ENCODE results near the gene RER1. TPM values are rescaled to one million over a fixed set of nuclear protein-coding genes. Genes with fewer than 3 reads are reported as not detected.

RER1 gene
- total RNA-seq, 3 donors from 2014 or later = 58.3 to 75.1 (median 70.4) TPM

GRCh38 chr1:2427051-2427450, 35.4 kb downstream of the RER1 start:
- no peak overlapping the region for H3K27ac ChIP-seq
- H3K27me3 ChIP-seq = peaks cover 0 to 26% of the 10 kb centered on the region in 2 donors
- H3K36me3 ChIP-seq = no peaks in the 10 kb centered on the region
- intact Hi-C loops (cut with DNase I; ENCODE audit: low total_unique reads) = no loop called here
- no peak for DNase-seq (ENCODE audit: low spot score in 2 of 2)
- no peaks in the 10 kb centered on the region for H3K4me1 ChIP-seq
- no peak overlapping the region for H3K4me3 ChIP-seq
- peaks cover 0 to 18% of the 10 kb centered on the region in 2 donors for H3K9me3 ChIP-seq
- TF ChIP-seq POLR2A (IDR thresholded peaks at IDR 0.05) = no peak
- TF ChIP-seq CTCF (IDR thresholded peaks at IDR 0.05) = no peak
- no peak for TF ChIP-seq POLR2AphosphoS5 (IDR thresholded peaks at IDR 0.05)

- intact Hi-C loops (cut with DNase I; ENCODE audit: low total_unique reads) = no loop called here
- H3K27me3 ChIP-seq = peaks cover 0 to 34% of the 10 kb centered on the region in 2 donors
- H3K4me1 ChIP-seq = no peaks in the 10 kb centered on the region
- H3K27ac ChIP-seq = peak overlapping the region; percentile 56 to 83
- no peak for DNase-seq (ENCODE audit: low spot score in 2 of 2)
- no peak for TF ChIP-seq POLR2AphosphoS5 (IDR thresholded peaks at IDR 0.05)
- TF ChIP-seq CTCF (IDR thresholded peaks at IDR 0.05) = no peak
- no peak for TF ChIP-seq POLR2A (IDR thresholded peaks at IDR 0.05)
- no peaks in the 10 kb centered on the region for H3K36me3 ChIP-seq
- peaks cover 0 to 17% of the 10 kb centered on the region in 2 donors for H3K9me3 ChIP-seq
- peak overlapping the region in 1 of 3 donors; percentile 57 for H3K4me3 ChIP-seq
These were observed 36.3 kb downstream of the RER1 start for GRCh38 chr1:2427976-2428375.

- Histone ChIP-seq H3K27me3 (peaks cover 0 to 37% of the 10 kb centered on the region in 2 donors), H3K4me3 (peak overlapping the region in 2 of 3 donors; percentile 41 to 57), H3K4me1 (no peaks in the 10 kb centered on the region), H3K36me3 (no peaks in the 10 kb centered on the region), H3K27ac (peak overlapping the region; percentile 56 to 83), H3K9me3 (peaks cover 0 to 12% of the 10 kb centered on the region in 2 donors)
- intact Hi-C loops (cut with DNase I; ENCODE audit: low total_unique reads) = no loop called here
- DNase-seq (ENCODE audit: low spot score in 2 of 2) = peak in 1 of 2 donors; percentile 70
- no peak for TF ChIP-seq POLR2A (IDR thresholded peaks at IDR 0.05)
- peak in 1 of 3 donors; percentile 10 for TF ChIP-seq POLR2AphosphoS5 (IDR thresholded peaks at IDR 0.05)
- no peak for TF ChIP-seq CTCF (IDR thresholded peaks at IDR 0.05)
These were observed 36.8 kb downstream of the RER1 start for GRCh38 chr1:2428490-2428889.

GRCh38 chr1:2429780-2430591, 38.3 kb downstream of the RER1 start:
- Histone ChIP-seq H3K27me3 (peaks cover 0 to 37% of the 10 kb centered on the region in 2 donors), H3K36me3 (no peaks in the 10 kb centered on the region), H3K4me1 (no peaks in the 10 kb centered on the region), H3K9me3 (peaks cover 0 to 11% of the 10 kb centered on the region in 2 donors), H3K4me3 (peak overlapping the region in 2 of 3 donors; percentile 41 to 57), H3K27ac (no peak overlapping the region)
- DNase-seq (ENCODE audit: low spot score in 2 of 2) = no peak
- intact Hi-C loops (cut with DNase I; ENCODE audit: low total_unique reads) = no loop called here
- TF ChIP-seq CTCF (IDR thresholded peaks at IDR 0.05) (no peak), POLR2AphosphoS5 (IDR thresholded peaks at IDR 0.05) (no peak), POLR2A (IDR thresholded peaks at IDR 0.05) (no peak)

GRCh38 chr1:2430592-2430973, 38.9 kb downstream of the RER1 start:
- H3K27me3 ChIP-seq = peaks cover 0 to 37% of the 10 kb centered on the region in 2 donors
- H3K4me1 ChIP-seq = no peaks in the 10 kb centered on the region
- H3K36me3 ChIP-seq = no peaks in the 10 kb centered on the region
- no peak overlapping the region for H3K27ac ChIP-seq
- no peak for DNase-seq (ENCODE audit: low spot score in 2 of 2)
- intact Hi-C loops (cut with DNase I; ENCODE audit: low total_unique reads) = no loop called here
- H3K9me3 ChIP-seq = peaks cover 0 to 11% of the 10 kb centered on the region in 2 donors
- no peak for TF ChIP-seq CTCF (IDR thresholded peaks at IDR 0.05)
- TF ChIP-seq POLR2A (IDR thresholded peaks at IDR 0.05) = no peak
- TF ChIP-seq POLR2AphosphoS5 (IDR thresholded peaks at IDR 0.05) = no peak
- peak overlapping the region in 1 of 3 donors; percentile 35 for H3K4me3 ChIP-seq

Measured in breast epithelium (tissue), 4 donors.